SK-N-MC (cell line): ENCODE measurements around the gene SCGB1A1.

Experiments
- EZH2 ChIP-seq: fragments of 200-600 bp; sonication (generic); IDR thresholded peaks from one replicate; pipeline ENCODE4 v1.6.1; 2017; ENCODE audit warnings: antibody characterized with exemption
- FOXP2 ChIP-seq: optimal IDR thresholded peaks from 2 replicates; pipeline ENCODE3; 2011; ENCODE audit warnings: mild to moderate bottlenecking, moderate library complexity; ENCODE audit not compliant: insufficient read depth; ENCODE audit errors: extremely low read length, control extremely low read depth
- POLR2AphosphoS5 ChIP-seq: IDR thresholded peaks from 2 replicates; pipeline ENCODE4 v1.6.1; 2012; ENCODE audit warnings: mild to moderate bottlenecking, low read depth, low read length, borderline replicate concordance

DNA sequence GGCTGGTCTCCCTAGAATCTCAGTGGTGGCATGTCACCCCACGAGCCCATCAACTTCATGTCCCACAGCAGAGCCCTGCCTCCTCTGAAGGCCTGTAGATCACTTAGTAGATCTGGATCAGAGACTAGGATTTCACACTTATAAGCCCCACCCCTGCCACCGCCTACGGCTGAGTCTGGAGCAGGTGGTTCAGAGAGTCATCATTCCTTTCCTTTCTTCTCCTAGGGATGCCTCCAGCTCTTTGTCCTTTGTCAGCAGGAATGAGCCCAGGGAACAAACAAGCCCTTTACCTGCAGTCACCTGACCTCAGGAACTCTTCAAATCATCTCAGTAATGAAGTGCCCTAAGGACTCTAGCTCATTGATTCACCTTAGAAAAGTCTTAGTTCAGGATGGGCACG lies 37.8 kb downstream of the SCGB1A1 start:
- TF ChIP-seq POLR2AphosphoS5 (no peak), EZH2 (no peak), FOXP2 (no peak)
